Suprapubic skin (tissue), 4 donors: Measurements from ENCODE around the gene KCNJ1.

ENCODE experiments used
- EP300 ChIP-seq: sonication (generic); formaldehyde crosslinking; IDR thresholded peaks from one replicate; pipeline ENCODE4 v1.6.1; 2017; ENCODE audit warnings: antibody characterized with exemption
- POLR2A ChIP-seq, 2 donors: fragments of 450-650 bp; IDR thresholded peaks; one replicate each; pipeline ENCODE4 v1.6.1; 2017; ENCODE audit warnings: antibody characterized with exemption in 2 of 2, mild to moderate bottlenecking in 2 of 2, moderate library complexity in 2 of 2
- POLR2AphosphoS5 ChIP-seq, 3 donors: sonication (generic); formaldehyde crosslinking; IDR thresholded peaks; one replicate each; pipeline ENCODE4 v1.6.1; 2017; ENCODE audit warnings: antibody characterized with exemption in 3 of 3
- TF ChIP-seq, protein P1 (sequence below), 2 donors: fragments of 200-600 bp in 1 of 2; fragments of 450-650 bp in 1 of 2; sonication (generic) in 1 of 2; IDR thresholded peaks; one replicate each; pipeline ENCODE4 v1.5.1; 2016 to 2019; ENCODE audit warnings: antibody characterized with exemption in 2 of 2, mild to moderate bottlenecking in 1 of 2, moderate library complexity in 1 of 2

DNA sequence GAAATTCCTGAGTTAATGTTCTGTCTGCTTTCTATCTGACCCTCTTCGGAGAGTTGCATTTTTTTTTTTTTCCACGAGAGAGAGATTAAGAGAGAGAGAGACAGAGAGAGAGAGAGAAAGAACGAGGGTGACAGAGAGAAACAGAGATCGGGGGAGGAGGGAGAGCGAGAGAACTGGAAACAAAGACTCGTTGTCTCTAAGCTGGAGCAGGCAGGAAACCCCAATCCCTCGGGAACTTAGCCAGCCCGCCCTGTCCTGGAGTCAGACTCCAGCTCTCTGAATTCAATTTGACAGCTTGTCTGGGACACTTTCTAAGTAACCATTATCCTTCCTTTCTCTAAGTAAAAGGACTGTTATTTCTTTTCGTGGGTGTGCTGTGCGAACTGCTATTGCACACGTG is 76.9 kb downstream of the KCNJ1 start:
- TF ChIP-seq, protein P1, sequence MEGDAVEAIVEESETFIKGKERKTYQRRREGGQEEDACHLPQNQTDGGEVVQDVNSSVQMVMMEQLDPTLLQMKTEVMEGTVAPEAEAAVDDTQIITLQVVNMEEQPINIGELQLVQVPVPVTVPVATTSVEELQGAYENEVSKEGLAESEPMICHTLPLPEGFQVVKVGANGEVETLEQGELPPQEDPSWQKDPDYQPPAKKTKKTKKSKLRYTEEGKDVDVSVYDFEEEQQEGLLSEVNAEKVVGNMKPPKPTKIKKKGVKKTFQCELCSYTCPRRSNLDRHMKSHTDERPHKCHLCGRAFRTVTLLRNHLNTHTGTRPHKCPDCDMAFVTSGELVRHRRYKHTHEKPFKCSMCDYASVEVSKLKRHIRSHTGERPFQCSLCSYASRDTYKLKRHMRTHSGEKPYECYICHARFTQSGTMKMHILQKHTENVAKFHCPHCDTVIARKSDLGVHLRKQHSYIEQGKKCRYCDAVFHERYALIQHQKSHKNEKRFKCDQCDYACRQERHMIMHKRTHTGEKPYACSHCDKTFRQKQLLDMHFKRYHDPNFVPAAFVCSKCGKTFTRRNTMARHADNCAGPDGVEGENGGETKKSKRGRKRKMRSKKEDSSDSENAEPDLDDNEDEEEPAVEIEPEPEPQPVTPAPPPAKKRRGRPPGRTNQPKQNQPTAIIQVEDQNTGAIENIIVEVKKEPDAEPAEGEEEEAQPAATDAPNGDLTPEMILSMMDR (IDR thresholded peaks at IDR 0.05), result no peak
- no peak for TF ChIP-seq POLR2A (IDR thresholded peaks at IDR 0.05)
- TF ChIP-seq POLR2AphosphoS5 (IDR thresholded peaks at IDR 0.05), result no peak
- TF ChIP-seq EP300, result no peak
